Thyroid gland (tissue), 4 donors: ENCODE measurements around the gene PMCH. TPM values are rescaled to one million over a fixed set of nuclear protein-coding genes. Genes with fewer than 3 reads are reported as not detected.

ENCODE experiments used
- small RNA-seq: library from RNA; depleted of rRNA; stranded (forward); fragments of <200 nt; gene quantifications from one replicate; pipeline ENCODE3, GENCODE V24; 2016
- total RNA-seq, 4 donors: library from RNA; depleted of rRNA; stranded (reverse); fragments of >200 nt; gene quantifications; one replicate each; pipeline ENCODE4 v1.2.3, GENCODE V29; 2016

Gene PMCH
- total RNA-seq, 4 donors from 2014 or later = not detected

Small RNAs within 50 kb of the gene (small RNA-seq; reads per million reads assigned to genes)
- gene RN7SL793P = not detected

Other genes with a start within 250 kb of the PMCH start
- gene WASHC3, start 135.8 kb downstream of the PMCH start, total RNA-seq = 10 to 100 TPM; 82.8 to 96.2 (median 89.2) TPM
- 10 to 100 TPM; 20.8 to 27.9 (median 24.6) TPM for gene NUP37, start 77.7 kb downstream of the PMCH start, total RNA-seq
- 1 to 10 TPM in 3 of 4 donors, under 1 TPM in 1; 0.98 to 3.9 (median 2.5) TPM for gene PARPBP, start 77.7 kb downstream of the PMCH start, total RNA-seq